H1 (cell line): Measurements from ENCODE around the gene C14orf132. TPM values are rescaled to one million over a fixed set of nuclear protein-coding genes. Genes with fewer than 3 reads are reported as not detected.

Experiments used
- CTCF ChIA-PET: fragments of 300-600 bp; sonication (Branson Sonifier 250); formaldehyde crosslinking; loops from one replicate; lab custom pipeline; 2021; ENCODE audit not compliant: partially characterized antibody; lab: Charles Lee
- POLR2A ChIA-PET: fragments of 300-600 bp; sonication (Branson Sonifier 250); formaldehyde crosslinking; loops from one replicate; lab custom pipeline; 2021; ENCODE audit warnings: inconsistent platforms; ENCODE audit not compliant: partially characterized antibody; lab: Charles Lee
- DNase-seq, 2 experiments: peaks; one replicate each; pipeline versions ENCODE4 v3.0.0 to v3.0.0-alpha.2; 2010 to 2022; ENCODE audit warnings: low spot score in 2 of 2, low read depth in 1 of 2, mixed read lengths in 1 of 2
- FAIRE-seq: peaks from 2 replicates; lab custom pipeline; 2011; peaks lifted over from hg19 to GRCh38; lab: Jason Lieb, UNC
- H2AFZ ChIP-seq: 2 replicates; pipeline ENCODE4 v1.8.1; 2012; ENCODE audit warnings: low read length, inconsistent platforms
- H2AK5ac ChIP-seq: 2 replicates; pipeline ENCODE4 v1.6.1; 2013; ENCODE audit warnings: low read depth, low read length
- H2BK120ac ChIP-seq: replicated peaks from 2 replicates; pipeline ENCODE3; 2013; ENCODE audit warnings: low read depth, low read length, inconsistent platforms
- H2BK12ac ChIP-seq: 2 replicates; pipeline ENCODE4 v1.6.1; 2013; ENCODE audit warnings: low read depth, low read length
- H2BK15ac ChIP-seq: 2 replicates; pipeline ENCODE4 v1.6.1; 2013; ENCODE audit warnings: low read length
- H2BK20ac ChIP-seq: 2 replicates; pipeline ENCODE4 v1.6.1; 2013; ENCODE audit warnings: low read length
- H2BK5ac ChIP-seq: 2 replicates; pipeline ENCODE4 v1.6.1; 2013; ENCODE audit warnings: low read depth, low read length
- H3K14ac ChIP-seq: 2 replicates; pipeline ENCODE4 v1.6.1; 2013; ENCODE audit warnings: inconsistent platforms; ENCODE audit not compliant: insufficient read length
- H3K18ac ChIP-seq: 2 replicates; pipeline ENCODE4 v1.6.1; 2013; ENCODE audit warnings: low read length; ENCODE audit errors: extremely low read depth
- H3K23ac ChIP-seq: 2 replicates; pipeline ENCODE4 v1.6.1; 2013; ENCODE audit warnings: inconsistent platforms; ENCODE audit not compliant: insufficient read length
- H3K23me2 ChIP-seq: 2 replicates; pipeline ENCODE4 v1.6.1; 2013; ENCODE audit warnings: low read depth, low read length
- H3K27ac ChIP-seq: 2 replicates; pipeline ENCODE4 v1.6.1; 2011; ENCODE audit warnings: low read depth, low read length, inconsistent platforms
- H3K27me3 ChIP-seq, 4 experiments: replicated peaks in 1 of 4; 1 replicate in 1 of 4; 2 replicates in 3 of 4; pipeline versions ENCODE4 v1.6.1 to v1.8.1; 2011 to 2013; ENCODE audit warnings: low read length in 3 of 4, mild to moderate bottlenecking in 3 of 4, inconsistent platforms in 2 of 4, mixed read lengths in 2 of 4, moderate library complexity in 1 of 4; ENCODE audit not compliant: control insufficient read depth in 3 of 4, insufficient read depth in 3 of 4; ENCODE audit errors: extremely low read depth in 1 of 4
- H3K36me3 ChIP-seq, 4 experiments: 2 replicates each; pipeline versions ENCODE4 v1.6.1 to v1.8.1; 2011 to 2013; ENCODE audit warnings: mild to moderate bottlenecking in 4 of 4, low read length in 3 of 4, moderate library complexity in 2 of 4, control low read depth in 1 of 4, inconsistent platforms in 1 of 4; ENCODE audit not compliant: insufficient read depth in 4 of 4, control insufficient read depth in 2 of 4
- H3K4ac ChIP-seq: replicated peaks from 2 replicates; pipeline ENCODE3; 2013; ENCODE audit warnings: low read length, low read depth, mixed read lengths, inconsistent platforms; ENCODE audit not compliant: insufficient read length
- H3K4me1 ChIP-seq, 4 experiments: replicated peaks in 1 of 4; 1 replicate in 1 of 4; 2 replicates in 3 of 4; pipeline versions ENCODE4 v1.6.1 to v1.8.1; 2011 to 2013; ENCODE audit warnings: low read length in 3 of 4, inconsistent platforms in 2 of 4, mixed read lengths in 1 of 4; ENCODE audit not compliant: insufficient read depth in 4 of 4, control insufficient read depth in 3 of 4
- H3K4me2 ChIP-seq, 2 experiments: 2 replicates each; pipeline versions ENCODE4 v1.6.1 to v1.8.1; 2011 to 2013; ENCODE audit warnings: low read depth in 2 of 2, low read length in 2 of 2, control low read depth in 1 of 2, inconsistent platforms in 1 of 2, mild to moderate bottlenecking in 1 of 2; ENCODE audit not compliant: insufficient read depth in 1 of 2
- H3K4me3 ChIP-seq, 4 experiments: fragments of 200-600, 300-600 bp in 1 of 4; sonication (generic), shearing (Covaris generic), sonication (Bioruptor Twin) in 1 of 4; 2 replicates each; pipeline versions ENCODE4 v1.5.1 to v1.8.1; 2011 to 2016; ENCODE audit warnings: low read length in 4 of 4, low read depth in 3 of 4, control low read depth in 2 of 4, inconsistent platforms in 2 of 4, mild to moderate bottlenecking in 2 of 4, mixed read lengths in 1 of 4, moderate library complexity in 1 of 4; ENCODE audit not compliant: insufficient read depth in 2 of 4; ENCODE audit errors: extremely low read depth in 1 of 4
- H3K56ac ChIP-seq: replicated peaks from 2 replicates; pipeline ENCODE3; 2013; ENCODE audit warnings: low read depth, mild to moderate bottlenecking, mixed read lengths, low read length, inconsistent platforms; ENCODE audit not compliant: insufficient read length
- H3K79me1 ChIP-seq: 2 replicates; pipeline ENCODE4 v1.6.1; 2013; ENCODE audit warnings: low read depth, low read length, control low read depth
- H3K79me2 ChIP-seq, 2 experiments: 2 replicates each; pipeline versions ENCODE4 v1.6.1 to v1.8.1; 2012 to 2013; ENCODE audit warnings: low read length in 2 of 2, mild to moderate bottlenecking in 2 of 2, inconsistent platforms in 1 of 2; ENCODE audit not compliant: insufficient read depth in 2 of 2, control insufficient read depth in 1 of 2
- H3K9ac ChIP-seq, 4 experiments: replicated peaks in 1 of 4; 1 replicate in 1 of 4; 2 replicates in 3 of 4; pipeline versions ENCODE4 v1.6.1 to v1.8.1; 2011 to 2013; ENCODE audit warnings: low read depth in 3 of 4, low read length in 3 of 4, control low read depth in 2 of 4, mild to moderate bottlenecking in 2 of 4, moderate library complexity in 2 of 4, inconsistent platforms in 1 of 4; ENCODE audit errors: extremely low read depth in 1 of 4
- H3K9me3 ChIP-seq, 2 experiments: 2 replicates each; pipeline versions ENCODE4 v1.6.1 to v1.8.1; 2012 to 2013; ENCODE audit warnings: mild to moderate bottlenecking in 2 of 2, moderate library complexity in 2 of 2, control low read depth in 1 of 2, inconsistent platforms in 1 of 2, low read depth in 1 of 2, low read length in 1 of 2, mixed read lengths in 1 of 2; ENCODE audit not compliant: insufficient read depth in 2 of 2
- H4K20me1 ChIP-seq, 2 experiments: replicated peaks in 1 of 2; 2 replicates each; pipeline versions ENCODE3 to v1.8.1; 2011 to 2013; ENCODE audit warnings: inconsistent platforms in 2 of 2, low read length in 2 of 2, mild to moderate bottlenecking in 1 of 2; ENCODE audit not compliant: insufficient read depth in 2 of 2, control insufficient read depth in 1 of 2
- H4K5ac ChIP-seq: 2 replicates; pipeline ENCODE4 v1.6.1; 2013; ENCODE audit warnings: low read length, low read depth, mixed read lengths, inconsistent platforms; ENCODE audit not compliant: insufficient read length
- H4K8ac ChIP-seq: 2 replicates; pipeline ENCODE4 v1.8.0; 2013; ENCODE audit warnings: mild to moderate bottlenecking, moderate library complexity, low read length, inconsistent platforms; ENCODE audit not compliant: insufficient read depth; ENCODE audit errors: extremely low read depth
- H4K91ac ChIP-seq: replicated peaks from 2 replicates; pipeline ENCODE3; 2013; ENCODE audit warnings: low read length, mixed read lengths, inconsistent platforms; ENCODE audit not compliant: insufficient read length
- CHD1 ChIP-seq: IDR thresholded peaks from 2 replicates; pipeline ENCODE4 v1.6.1; 2012; ENCODE audit warnings: low read depth, low read length, improper control_type of control experiment
- CHD2 ChIP-seq: IDR thresholded peaks from 2 replicates; pipeline ENCODE4 v1.6.1; 2012; ENCODE audit warnings: low read length, improper control_type of control experiment
- FOSL1 ChIP-seq: IDR thresholded peaks from 2 replicates; pipeline ENCODE4 v1.6.1; 2011; ENCODE audit warnings: mild to moderate bottlenecking, low read depth, low read length, moderate library complexity; ENCODE audit not compliant: insufficient read depth
- GABPA ChIP-seq: IDR thresholded peaks from 2 replicates; pipeline ENCODE4 v1.6.1; 2011; ENCODE audit warnings: mild to moderate bottlenecking, low read length, moderate library complexity, borderline replicate concordance; ENCODE audit not compliant: insufficient read depth
- GTF2F1 ChIP-seq: IDR thresholded peaks from 2 replicates; pipeline ENCODE4 v1.6.1; 2012; ENCODE audit warnings: low read depth, low read length, improper control_type of control experiment, borderline replicate concordance
- SIN3A ChIP-seq, 2 experiments: IDR thresholded peaks in 1 of 2; conservative IDR thresholded peaks in 1 of 2; 2 replicates each; pipeline ENCODE4 v1.6.1; 2011 to 2012; ENCODE audit warnings: low read length in 2 of 2, improper control_type of control experiment in 1 of 2, low read depth in 1 of 2, mild to moderate bottlenecking in 1 of 2
- WGBS, 2 experiments: shearing (Covaris generic) in 1 of 2; methylation state at CpG; one replicate each; pipeline versions ENCODE4 v1.1.6 to v1.1.7; 2013 to 2015; ENCODE audit warnings: low lambda C conversion rate in 2 of 2, mixed read lengths in 2 of 2, inconsistent platforms in 1 of 2, low coverage in 1 of 2, missing lambda C conversion rate in 1 of 2; ENCODE audit not compliant: insufficient replicate concordance in 2 of 2, insufficient coverage in 1 of 2, insufficient read length in 1 of 2; ENCODE audit errors: extremely low coverage in 1 of 2, missing lambda C conversion rate in 1 of 2; 5-methylcytosine and 5-hydroxymethylcytosine counted together
- polyA plus RNA-seq, 7 experiments: library from polyadenylated mRNA; depleted of rRNA in 3 of 7; stranded (reverse) in 5 of 7; unstranded in 2 of 7; fragments of >200 nt in 5 of 7; fragments of 200-250 nt in 2 of 7; gene quantifications; 1 replicate in 5 of 7; 2 replicates in 1 of 7; 4 replicates in 1 of 7; pipeline versions ENCODE4 v1.2.1 to v1.2.3, GENCODE V29; 2011 to 2013; ENCODE audit warnings: missing spikeins in 2 of 7, mixed read lengths in 2 of 7
- total RNA-seq: library from RNA; stranded (reverse); fragmentation: NEBNext Ultra II Directional; extraction: Animal tissue kit (Norgen Biotek cat#: 25700); gene quantifications from 2 replicates; pipeline ENCODE4 v1.2.1, GENCODE V29; 2021

The C14orf132 gene
- total and polyA plus RNA-seq, 2 of the 8 experiments (the other 6 are each of a cell fraction or from before 2014, with no cell fraction given) = 11.7 to 32.5 TPM

GRCh38 chr14:96102081-96102856 lies 63.1 kb downstream of the C14orf132 start:
- no peak overlapping the region for H3K4me2 ChIP-seq
- H2BK12ac ChIP-seq = no peak overlapping the region
- no peaks in the 10 kb centered on the region for H3K27me3 ChIP-seq
- CTCF ChIA-PET = interaction anchor here (0.5 to 13.0 kb wide), 18 partner anchors 9 to 432 kb away, joined by 3 to 268 read pairs (median 6); partner anchors contain the start of gene BDKRB1
- no peak overlapping the region for H3K14ac ChIP-seq
- no peak overlapping the region for H4K8ac ChIP-seq
- no peak overlapping the region for H3K18ac ChIP-seq
- no peaks in the 10 kb centered on the region for H3K79me1 ChIP-seq
- 75 to 100% methylated on average over 1 to 3 of the region's 3 CpGs for WGBS, 2 experiments
- H3K56ac ChIP-seq = no peak overlapping the region
- H4K5ac ChIP-seq = no peak overlapping the region
- H2BK20ac ChIP-seq = 0 out of 2 replicates have a peak overlapping the region, but pooled peaks have one; percentile 53
- H2BK15ac ChIP-seq = no peak overlapping the region
- H3K4ac ChIP-seq = no peak overlapping the region
- no peak overlapping the region for H2AK5ac ChIP-seq
- no peak for FAIRE-seq
- TF ChIP-seq CHD1 (no peak), GABPA (no peak), CHD2 (no peak), FOSL1 (no peak), SIN3A (conservative IDR thresholded peaks at IDR 0.05 in 1 of 2, IDR thresholded peaks at IDR 0.05 in 1 of 2; ENCODE audit: low read depth in 1 of 2, low read length in 2 of 2) (no peak), GTF2F1 (no peak)
- H3K4me3 ChIP-seq = no peak overlapping the region
- DNase-seq = no peak
- no peak overlapping the region for H2AFZ ChIP-seq
- no peaks in the 10 kb centered on the region for H3K36me3 ChIP-seq
- H4K20me1 ChIP-seq = peaks cover 0 to 1% of the 10 kb centered on the region in 2 experiments
- POLR2A ChIA-PET = no interaction called here
- no peak overlapping the region for H3K27ac ChIP-seq
- H2BK120ac ChIP-seq = no peak overlapping the region
- H3K23ac ChIP-seq = no peak overlapping the region
- H3K4me1 ChIP-seq = peaks cover 0 to under 1% (median 0%) of the 10 kb centered on the region in 4 experiments; a peak in 1 of 7 replicates
- no peak overlapping the region for H3K9ac ChIP-seq
- no peaks in the 10 kb centered on the region for H3K79me2 ChIP-seq
- H4K91ac ChIP-seq = no peak overlapping the region
- H3K9me3 ChIP-seq = no peaks in the 10 kb centered on the region
- no peaks in the 10 kb centered on the region; the same call in 1 of the 2 replicates for H3K23me2 ChIP-seq
- H2BK5ac ChIP-seq = no peak overlapping the region
